RCC 7860 (cell line): Measurements from ENCODE around the gene PIK3AP1.
"Not testable (repeated sequence)": the region's sequence is repeated elsewhere in the genome, so short reads cannot be mapped to it uniquely, and the experiment has no call there.

Experiments used
- DNase-seq: peaks from one replicate; pipeline ENCODE4 v3.0.0-alpha.2; 2015; ENCODE audit warnings: low spot score
- FAIRE-seq: peaks from 2 replicates; lab custom pipeline; 2012; peaks lifted over from hg19 to GRCh38; lab: Jason Lieb, UNC

PIK3AP1 gene

GRCh38 chr10:96548589-96548988, 171.7 kb downstream of the PIK3AP1 start:
- no peak for DNase-seq
- no peak for FAIRE-seq

GRCh38 chr10:96545558-96545957, 174.8 kb downstream of the PIK3AP1 start:
- not testable (repeated sequence) for DNase-seq, FAIRE-seq
